Jurkat, Clone E6-1 (cell line): ENCODE data around the gene USP19.

ENCODE experiments used
- DNase-seq: peaks from one replicate; pipeline ENCODE4 v3.0.0-alpha.2; 2011; ENCODE audit warnings: low read depth, low spot score
- H3K4me3 ChIP-seq: 2 replicates; pipeline ENCODE4 v1.5.1; 2011; ENCODE audit warnings: mild to moderate bottlenecking, low read length, control low read depth, moderate library complexity

The USP19 gene

DNA sequence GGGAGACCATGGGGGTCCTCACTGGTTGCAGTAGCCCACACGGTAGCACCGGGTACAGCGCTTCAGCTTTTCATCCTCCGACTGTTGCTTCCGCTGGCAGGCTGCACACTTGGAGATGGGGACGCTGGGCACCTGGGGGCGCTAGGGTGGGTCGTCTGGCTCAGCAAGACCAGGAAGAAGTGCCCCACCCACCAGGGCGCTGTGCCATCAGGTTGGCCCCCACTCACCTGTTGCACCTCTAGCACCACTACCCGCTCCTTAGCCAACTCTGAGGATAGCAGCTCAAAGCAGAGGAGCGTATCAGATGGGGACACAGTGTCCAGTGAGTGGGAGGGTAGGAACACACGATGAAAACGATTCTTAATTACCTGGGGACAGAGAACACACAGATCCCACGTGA, 8.4 kb downstream of the USP19 start:
- no peak for DNase-seq
- no peak overlapping the region for H3K4me3 ChIP-seq

DNA sequence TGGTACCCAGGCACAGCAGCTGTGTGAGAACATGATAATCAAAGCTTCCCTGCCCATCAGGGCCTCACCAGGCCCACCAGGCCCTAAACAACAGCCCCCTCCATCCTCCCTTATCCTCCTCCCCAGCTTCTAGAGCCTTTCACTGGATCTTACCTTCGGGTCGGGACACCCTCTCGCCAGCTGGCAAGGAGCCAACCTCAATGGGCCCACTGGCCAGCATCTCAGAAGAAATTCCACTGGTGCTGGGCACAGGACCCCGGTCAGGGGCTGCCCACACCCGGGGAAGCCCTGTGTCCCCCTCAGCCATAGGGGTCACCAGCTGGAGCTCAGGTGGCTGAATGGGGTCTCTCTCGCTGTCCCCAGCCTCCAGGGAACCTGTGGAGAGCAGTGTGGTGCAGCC, 9.3 kb downstream of the USP19 start:
- DNase-seq, result no peak

DNA sequence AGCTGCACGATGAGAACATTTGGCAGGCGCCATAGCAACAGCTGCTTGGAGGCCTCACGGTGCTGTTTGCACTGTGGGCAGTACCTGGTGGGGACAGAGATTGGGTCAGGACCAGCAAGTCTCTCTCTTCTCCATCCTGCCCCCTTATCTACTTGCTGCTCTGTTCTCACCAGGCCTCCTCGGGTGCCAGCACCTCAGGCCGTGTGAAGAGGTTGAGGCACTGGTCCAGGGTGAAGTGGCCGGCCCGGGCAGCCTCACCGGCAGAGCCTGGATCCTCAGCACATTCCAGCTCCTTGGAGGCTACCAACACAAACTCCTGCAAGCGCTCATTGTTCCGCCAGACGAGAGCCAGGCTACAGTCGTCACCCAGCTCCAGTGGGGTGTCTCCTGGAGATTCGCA, 9.8 kb downstream of the USP19 start:
- no peak overlapping the region for H3K4me3 ChIP-seq
- DNase-seq, result no peak

More for the DNA sequence above, 9.3 kb downstream of the USP19 start:
- H3K4me3 ChIP-seq, result no peak overlapping the region

DNA sequence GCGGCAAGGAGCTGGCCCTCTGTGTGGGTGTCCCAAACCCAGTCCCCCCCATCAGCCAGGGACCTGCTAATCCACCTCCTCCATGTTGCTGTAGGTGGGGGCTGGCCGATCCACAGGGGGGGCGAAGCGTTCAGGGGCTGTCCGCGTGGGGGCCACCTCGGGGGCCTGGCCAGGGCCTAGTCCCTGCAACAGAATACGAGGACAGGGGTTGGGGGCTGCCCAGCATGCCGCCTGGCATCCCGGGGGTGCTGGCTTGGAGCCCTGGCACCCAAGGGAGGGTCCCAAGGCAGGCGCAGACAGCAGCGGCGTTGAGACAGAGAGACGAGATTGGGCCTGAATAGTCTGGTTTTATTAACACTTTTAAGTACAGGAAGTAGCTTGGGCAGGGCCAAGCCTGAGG, 12.3 kb downstream of the USP19 start:
- no peak for DNase-seq
- H3K4me3 ChIP-seq, result no peak overlapping the region

DNA sequence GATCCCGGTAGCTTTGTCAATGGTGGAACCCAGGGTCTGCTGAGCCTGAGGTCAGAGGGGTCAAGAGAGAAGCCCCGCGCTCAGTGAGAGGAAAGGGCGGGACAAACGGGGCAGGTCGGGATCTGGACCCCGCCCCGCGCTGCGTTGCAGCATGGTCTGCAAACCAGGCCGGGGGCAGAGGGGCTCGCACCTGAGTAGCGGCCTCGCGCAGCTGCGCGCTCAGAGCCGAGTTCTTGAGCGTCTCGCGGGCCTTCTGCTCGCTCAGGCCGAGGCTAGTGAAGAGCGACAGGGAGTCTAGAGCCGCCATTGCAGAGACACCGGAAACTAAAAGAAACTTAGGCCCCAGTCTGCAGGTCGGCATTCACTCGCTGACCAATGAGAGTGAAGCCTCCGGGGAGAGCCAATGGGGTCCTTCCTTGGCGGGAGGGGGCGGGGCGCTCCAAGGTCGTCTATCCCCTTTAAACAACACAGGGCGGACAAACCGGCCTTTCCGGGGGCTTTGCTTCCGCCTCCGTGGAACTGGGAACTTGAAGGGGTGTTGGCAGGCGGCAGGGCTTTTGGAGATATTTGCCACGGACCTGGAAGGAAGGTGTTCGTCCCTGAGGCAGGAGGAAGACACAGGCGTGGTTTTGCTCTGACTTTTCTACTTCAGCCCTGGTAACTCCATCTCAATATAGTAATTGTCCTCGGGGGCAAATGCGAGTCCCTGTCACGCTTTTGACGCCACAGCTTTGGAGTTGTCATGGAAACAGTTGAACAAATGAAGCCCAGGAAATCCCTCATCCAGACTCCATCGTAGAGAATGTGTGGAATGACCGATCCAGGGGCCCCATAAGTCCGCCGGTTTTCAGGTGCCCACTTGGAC, 16.0 kb downstream of the USP19 start, which contains the start of gene QARS1:
Gene QARS1, minus strand, starts transcription at position 331 of the 865 bp plus-strand sequence. Its CDS starts 24 bp downstream, at position 307.
- DNase-seq, result peak; percentile 86

DNA sequence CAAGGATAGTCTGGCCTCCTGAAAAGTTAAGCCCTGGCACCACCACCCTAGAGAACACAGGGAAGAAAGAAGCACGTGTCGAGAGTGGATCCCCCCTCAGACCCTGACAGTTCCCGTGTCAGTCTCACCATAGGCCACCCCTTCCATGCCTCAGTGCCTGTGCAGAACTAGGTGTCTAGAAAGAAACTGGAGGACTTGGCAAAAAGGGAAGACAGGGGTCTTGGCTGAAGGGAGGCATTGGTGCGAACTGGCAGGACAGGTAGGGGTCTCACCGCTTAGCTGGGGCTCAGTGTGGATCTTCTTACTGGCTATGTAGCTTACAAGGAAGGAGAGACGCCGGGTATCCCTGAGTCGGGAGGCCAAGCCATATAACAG, 16.6 kb downstream of the USP19 start:
- peak overlapping the region; percentile 98 for H3K4me3 ChIP-seq
- no peak for DNase-seq

More for the DNA sequence above, 16.0 kb downstream of the USP19 start, which contains the start of gene QARS1:
- peak within 1 kb of the TSS; percentile 98 for H3K4me3 ChIP-seq

DNA sequence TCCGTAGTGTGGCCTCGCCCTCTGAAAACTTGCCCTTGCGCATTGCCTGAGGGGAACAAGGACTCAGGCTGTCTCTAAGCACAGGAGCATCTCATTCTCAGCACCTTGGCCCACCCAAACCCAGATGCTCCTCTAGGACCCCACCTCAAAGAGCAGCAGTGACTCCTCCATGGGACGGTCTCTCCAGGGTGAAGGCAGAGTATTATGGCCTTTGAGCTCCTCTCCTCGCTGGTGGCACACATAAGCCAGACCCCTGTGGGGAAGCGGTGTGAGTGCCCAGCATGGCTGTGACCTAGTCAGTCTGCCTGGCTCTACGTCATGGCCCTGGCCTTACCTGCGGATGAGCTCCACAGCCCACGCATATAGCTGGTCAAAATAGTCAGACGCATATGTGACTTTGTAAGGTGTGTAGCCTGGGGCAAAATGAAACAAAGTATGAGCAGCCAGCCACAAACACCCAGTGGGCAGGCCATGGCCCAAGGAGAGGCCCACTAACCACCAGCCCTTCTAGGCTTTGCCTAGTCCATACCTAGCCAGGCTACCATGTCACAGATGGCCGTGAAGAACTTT, 20.5 kb downstream of the USP19 start:
- no peak overlapping the region for H3K4me3 ChIP-seq
- DNase-seq, result no peak

DNA sequence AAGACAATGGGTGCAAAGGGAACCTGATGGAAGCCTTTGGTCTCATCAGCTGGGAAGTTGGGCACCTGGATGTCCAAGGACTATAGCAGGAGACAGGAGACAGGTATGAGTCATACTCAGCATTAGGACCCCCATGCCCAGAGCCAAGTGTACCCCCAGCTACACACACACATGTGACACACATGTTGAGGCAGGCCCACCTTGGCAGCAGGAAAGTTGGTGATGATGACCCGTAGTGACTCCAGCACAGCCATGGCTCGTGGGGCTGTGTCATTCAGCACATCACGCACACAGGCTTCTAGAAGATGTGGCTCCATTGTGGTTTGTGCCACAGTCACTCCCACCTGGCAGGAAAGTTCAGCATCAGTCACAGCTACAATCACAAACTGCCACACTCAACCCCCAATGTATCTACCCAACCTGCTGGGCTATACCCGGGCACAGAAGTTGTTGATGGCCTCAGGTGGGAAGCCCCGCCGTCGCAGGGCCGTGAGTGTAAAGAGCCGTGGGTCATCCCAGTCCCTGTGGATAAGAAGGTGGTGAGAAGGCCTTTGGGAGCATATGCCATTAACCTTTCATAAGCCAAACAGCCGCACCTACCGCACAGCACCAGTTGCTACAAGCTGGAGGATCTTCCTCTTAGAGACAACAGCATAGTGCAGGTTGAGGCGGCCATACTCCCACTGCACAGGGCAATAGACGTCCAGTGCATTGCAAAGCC, 21.6 kb downstream of the USP19 start:
- peak; percentile 31 for DNase-seq
- H3K4me3 ChIP-seq, result no peak overlapping the region

DNA sequence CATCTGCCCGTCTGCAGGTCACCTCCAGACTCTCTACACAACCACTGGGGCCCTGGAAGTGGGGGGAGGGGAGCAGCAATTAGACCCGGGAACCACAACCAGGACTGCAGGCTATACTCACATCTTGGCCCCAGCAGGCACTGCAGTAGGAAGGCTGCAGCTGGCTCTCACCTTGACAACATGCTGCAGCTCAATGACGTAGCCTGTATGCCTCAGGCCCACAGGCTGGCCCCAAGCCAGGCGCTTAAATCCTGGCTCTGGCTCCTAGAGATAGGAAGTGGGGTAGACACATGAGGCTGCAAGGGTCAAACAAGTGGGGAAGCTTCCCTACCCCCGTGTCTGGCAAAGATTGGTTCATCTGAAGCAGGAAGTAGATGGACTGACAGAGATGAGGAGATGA, 22.2 kb downstream of the USP19 start:
- DNase-seq, result peak; percentile 51
- no peak overlapping the region for H3K4me3 ChIP-seq

DNA sequence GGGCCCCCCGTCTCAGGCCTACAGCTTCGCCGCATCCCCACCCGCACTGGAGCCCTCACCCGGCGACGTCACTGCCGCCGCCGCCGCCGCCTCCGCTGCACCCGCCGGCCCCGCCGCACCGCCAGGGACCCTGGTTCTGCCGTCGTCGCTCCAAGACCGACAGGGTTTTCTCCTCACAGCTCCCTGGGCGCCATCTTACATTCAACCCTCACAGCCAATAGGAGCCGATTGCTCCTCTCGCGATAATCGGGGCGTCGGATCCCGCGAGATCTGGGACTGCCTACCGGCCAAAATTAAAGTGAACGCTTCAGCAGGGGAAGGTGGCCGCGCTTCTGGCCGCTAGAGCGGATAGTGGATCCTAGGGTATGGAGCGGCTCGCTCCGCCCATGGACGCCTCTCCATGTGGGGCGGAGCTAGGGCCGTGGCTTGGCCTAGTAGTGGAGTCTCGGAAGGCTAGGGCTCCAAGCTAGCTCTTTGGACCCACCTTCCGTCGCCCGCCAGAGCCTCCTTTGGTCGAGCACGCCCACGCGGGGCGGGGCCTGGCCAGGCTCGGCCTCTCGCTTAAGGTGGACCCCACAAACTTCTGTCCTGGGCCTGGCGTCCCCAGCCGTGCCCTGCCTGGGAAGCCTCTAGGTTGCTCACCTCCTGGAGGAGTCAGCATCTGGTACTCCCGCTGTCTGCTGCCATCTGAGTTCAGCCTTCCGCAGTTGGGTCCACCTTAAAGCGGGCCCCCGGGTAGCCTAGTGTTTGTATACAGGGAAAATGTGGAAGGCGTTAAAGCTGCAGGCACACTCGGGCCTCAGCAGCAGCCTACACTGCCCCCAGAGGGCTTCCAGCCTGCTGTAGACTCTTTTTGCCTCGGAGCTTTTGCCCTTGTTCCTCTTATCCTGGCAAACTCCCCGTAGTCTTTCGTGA, 26.5 kb downstream of the USP19 start, which contains the start of gene QRICH1:
Gene QRICH1, minus strand, starts transcription at position 219 of the 915 bp plus-strand sequence. CDS start 17,054 bp downstream, outside the sequence.
- H3K4me3 ChIP-seq, result peak within 1 kb of the TSS; percentile 100
- peak; percentile 96 for DNase-seq

DNA sequence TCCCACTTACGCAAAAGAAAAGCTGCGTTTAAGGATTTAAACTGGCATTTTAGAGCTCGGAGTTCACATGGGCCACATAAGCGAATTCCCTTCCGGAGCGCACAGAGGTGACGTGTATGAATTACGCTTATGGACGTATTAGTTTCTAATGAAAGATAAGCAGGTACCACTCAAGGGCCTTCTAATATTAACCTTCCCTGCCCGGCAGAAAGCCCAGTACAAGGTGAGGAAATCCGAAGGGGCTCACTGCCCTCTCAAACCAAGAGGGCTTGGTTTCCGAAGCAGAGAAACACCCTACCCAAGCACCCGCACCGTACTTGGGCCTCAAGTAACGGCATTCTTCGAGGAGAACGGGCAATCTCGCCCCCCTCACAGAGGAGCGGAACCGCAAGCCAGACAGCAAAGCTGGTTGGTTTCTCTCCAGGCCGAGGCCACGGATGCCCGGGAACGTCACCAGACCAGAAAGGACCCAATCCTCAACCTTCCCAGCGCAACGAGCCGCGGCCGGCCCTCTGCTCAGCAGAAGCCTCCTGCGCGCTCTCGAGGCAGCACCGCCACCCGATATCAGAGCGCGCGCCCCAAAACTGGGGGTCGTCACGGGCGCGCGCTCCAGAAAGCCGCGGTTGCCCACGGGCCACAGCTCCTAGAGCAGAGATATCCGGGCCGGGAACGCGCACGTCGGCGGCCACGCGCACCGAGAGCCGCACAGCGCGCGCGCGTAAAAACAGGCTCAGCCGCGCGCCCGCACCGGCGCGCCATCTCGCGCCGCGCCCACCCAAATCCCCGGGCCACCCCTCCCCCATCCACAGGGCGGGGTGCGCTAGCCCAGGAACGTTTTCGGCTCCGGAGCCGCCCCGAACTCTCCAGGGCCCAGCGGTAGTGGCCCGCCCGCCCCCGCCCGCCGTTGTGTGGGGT, 27.4 kb downstream of the USP19 start:
- peak overlapping the region; percentile 100 for H3K4me3 ChIP-seq
- peak; percentile 83 for DNase-seq

DNA sequence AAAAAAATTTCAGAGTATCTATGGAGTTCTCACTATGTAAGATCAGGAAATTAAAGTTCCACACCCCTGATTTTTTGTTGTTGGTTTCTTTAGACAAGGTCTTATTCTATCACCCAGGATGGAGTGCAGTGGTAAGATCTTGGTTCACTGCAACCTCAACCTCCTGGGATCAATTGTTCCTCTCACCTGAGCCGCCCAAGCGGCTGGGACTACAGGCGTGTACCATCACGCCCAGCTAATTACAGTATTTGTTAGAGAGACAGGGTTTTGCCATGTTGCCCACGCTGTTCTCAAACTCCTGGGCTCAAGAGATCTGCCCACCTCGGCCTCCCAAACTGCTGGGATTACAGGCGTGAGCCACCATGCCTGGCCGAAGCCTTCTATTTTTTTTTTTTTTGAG, 39.2 kb downstream of the USP19 start:
- H3K4me3 ChIP-seq, result no peak overlapping the region
- DNase-seq, result no peak

DNA sequence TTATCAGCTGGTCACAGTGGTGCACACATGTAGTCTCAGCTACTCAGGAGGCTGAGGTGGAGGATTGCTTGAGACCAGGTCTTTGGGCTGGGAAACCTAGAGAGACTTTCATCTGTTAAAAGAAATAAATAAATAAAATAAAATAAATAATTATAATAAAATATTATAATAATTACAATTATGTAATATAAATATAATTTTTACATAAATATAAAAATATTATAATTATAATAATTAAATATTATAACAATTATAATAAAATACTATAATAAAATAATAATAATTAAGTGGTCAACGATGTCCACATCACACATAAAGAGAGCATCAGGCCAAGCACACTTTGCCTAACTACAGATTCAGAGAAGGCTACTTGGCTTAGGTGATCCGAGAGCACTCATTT, 41.4 kb downstream of the USP19 start:
- no peak for DNase-seq
- no peak overlapping the region for H3K4me3 ChIP-seq

DNA sequence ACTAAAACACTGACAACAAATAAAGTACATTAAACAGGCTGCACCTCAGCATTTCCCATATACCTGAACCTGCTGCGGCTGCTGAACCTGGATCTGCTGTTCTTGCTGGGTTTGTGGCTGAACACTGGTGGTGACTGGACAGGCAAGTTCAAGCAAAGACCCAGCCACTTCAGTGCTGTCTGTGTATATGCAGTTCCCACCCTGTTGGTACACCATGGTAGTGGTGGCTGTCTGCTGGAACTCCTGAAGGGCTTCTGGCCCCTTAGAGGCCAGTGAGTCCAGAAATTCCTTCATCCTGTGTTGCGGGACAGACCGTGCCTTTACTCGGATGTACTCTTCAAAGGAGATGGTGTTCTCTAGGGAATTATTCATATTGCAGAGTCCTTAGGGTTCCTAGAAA, 44.0 kb downstream of the USP19 start:
- DNase-seq, result no peak
- H3K4me3 ChIP-seq, result no peak overlapping the region

DNA sequence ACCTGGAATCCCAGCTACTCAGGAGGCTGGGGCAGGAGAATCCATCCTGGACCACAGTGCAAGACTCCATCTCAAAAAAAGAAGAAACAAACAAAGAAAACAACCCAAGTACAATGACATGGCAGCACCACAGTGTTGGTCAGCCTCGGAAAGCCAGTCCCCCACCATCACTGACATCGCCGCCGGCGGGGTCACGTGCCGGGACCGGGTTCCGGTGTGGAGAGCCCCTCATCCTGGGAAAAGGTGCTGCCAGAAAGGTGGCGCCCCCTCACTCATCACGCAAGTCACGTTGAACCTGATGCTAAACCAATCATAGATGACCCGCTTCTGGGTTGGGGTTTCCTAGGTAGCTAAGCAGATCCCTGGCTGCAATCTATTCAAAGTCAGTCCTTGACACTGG, 44.5 kb downstream of the USP19 start:
- H3K4me3 ChIP-seq, result no peak overlapping the region
- no peak for DNase-seq
